ENCODE measurements around the gene OLIG1.

- TF ChIP-seq EGR1 (IDR thresholded peaks at IDR 0.05; ENCODE audit: low read depth) = no peak
- no peak for TF ChIP-seq MAX (IDR thresholded peaks at IDR 0.05)
- TF ChIP-seq POLR2AphosphoS5 (IDR thresholded peaks at IDR 0.05; ENCODE audit: low read depth, low read length) = no peak
Measured at GRCh38 chr21:33046455-33046854, 23.5 kb upstream of the OLIG1 start.
